IMR-90 (cell line): Measurements from ENCODE around the gene AK3. TPM values are rescaled to one million over a fixed set of nuclear protein-coding genes. Genes with fewer than 3 reads are reported as not detected.

Source experiments
- ATAC-seq: fragments of 200-7000 bp; cut with Tn5 transposase; 2 replicates; pipeline ENCODE4 v1.9.1; 2020; ENCODE audit warnings: low read depth, mild to moderate bottlenecking, moderate library complexity
- BruUV-seq: library from RNA; stranded (reverse); fragments of 400-500 nt; replicated peaks from 2 replicates; lab custom pipeline; 2021; lab: Mats Ljungman, UMichigan
- CTCF ChIA-PET: fragments of 300-600 bp; formaldehyde crosslinking; extraction: SDS; loops from one replicate; lab custom pipeline; 2021; ENCODE audit warnings: antibody characterized with exemption; lab: Yijun Ruan, JAX
- POLR2A ChIA-PET: fragments of 300-600 bp; sonication (Branson Sonifier 250); formaldehyde crosslinking; loops from one replicate; lab custom pipeline; 2022; ENCODE audit warnings: antibody characterized with exemption; ENCODE audit not compliant: unreplicated experiment; lab: Charles Lee
- DNase-seq: peaks from one replicate; pipeline ENCODE4 v3.0.0; 2013
- H2AFZ ChIP-seq: replicated peaks from 2 replicates; pipeline ENCODE3; 2013; ENCODE audit warnings: low read length, mild to moderate bottlenecking; ENCODE audit not compliant: poor library complexity
- H2AK5ac ChIP-seq: 2 replicates; pipeline ENCODE4 v1.6.1; 2013; ENCODE audit warnings: low read depth, low read length, inconsistent platforms
- H2AK9ac ChIP-seq: replicated peaks from 2 replicates; pipeline ENCODE3; 2013; ENCODE audit warnings: mild to moderate bottlenecking, low read depth, low read length, moderate library complexity; ENCODE audit not compliant: poor library complexity
- H2BK120ac ChIP-seq: 2 replicates; pipeline ENCODE4 v1.6.1; 2013; ENCODE audit warnings: low read depth, low read length, inconsistent platforms
- H2BK15ac ChIP-seq: 3 replicates; pipeline ENCODE4 v1.6.1; 2013; ENCODE audit warnings: low read depth, low read length, inconsistent platforms
- H2BK20ac ChIP-seq: 2 replicates; pipeline ENCODE4 v1.6.1; 2013; ENCODE audit warnings: low read depth, mild to moderate bottlenecking, inconsistent platforms, low read length, moderate library complexity
- H2BK5ac ChIP-seq: 2 replicates; pipeline ENCODE4 v1.6.1; 2013; ENCODE audit warnings: mild to moderate bottlenecking, low read depth, low read length, inconsistent platforms; ENCODE audit not compliant: poor library complexity, severe bottlenecking
- H3K14ac ChIP-seq: replicated peaks from 2 replicates; pipeline ENCODE4 v1.6.1; 2013; ENCODE audit warnings: low read depth, low read length, inconsistent platforms
- H3K18ac ChIP-seq: 2 replicates; pipeline ENCODE4 v1.6.1; 2013; ENCODE audit warnings: low read depth, low read length, control low read depth
- H3K23ac ChIP-seq: 2 replicates; pipeline ENCODE4 v1.6.1; 2013; ENCODE audit warnings: low read depth, low read length, inconsistent platforms
- H3K27ac ChIP-seq: 2 replicates; pipeline ENCODE4 v1.5.1; 2013; ENCODE audit warnings: mild to moderate bottlenecking, control low read depth, low read length; ENCODE audit not compliant: insufficient read depth
- H3K27me3 ChIP-seq: 2 replicates; pipeline ENCODE4 v1.6.1; 2013; ENCODE audit warnings: low read length; ENCODE audit not compliant: control insufficient read depth, insufficient read depth
- H3K36me3 ChIP-seq: 2 replicates; pipeline ENCODE4 v1.6.1; 2013; ENCODE audit warnings: low read length, mixed read lengths; ENCODE audit not compliant: control insufficient read depth, insufficient read depth
- H3K4ac ChIP-seq: 2 replicates; pipeline ENCODE4 v1.6.1; 2013; ENCODE audit warnings: low read depth, low read length, inconsistent platforms
- H3K4me1 ChIP-seq: 2 replicates; pipeline ENCODE4 v1.6.1; 2013; ENCODE audit warnings: low read length, mixed read lengths; ENCODE audit not compliant: control insufficient read depth, insufficient read depth
- H3K4me2 ChIP-seq: 2 replicates; pipeline ENCODE4 v1.6.1; 2013; ENCODE audit warnings: low read depth, mild to moderate bottlenecking, control low read depth, low read length, moderate library complexity
- H3K4me3 ChIP-seq: 2 replicates; pipeline ENCODE4 v1.5.1; 2013; ENCODE audit warnings: low read depth, mild to moderate bottlenecking, control low read depth, low read length, moderate library complexity; ENCODE audit not compliant: insufficient read depth
- H3K56ac ChIP-seq: 2 replicates; pipeline ENCODE4 v1.6.1; 2013; ENCODE audit warnings: low read length, inconsistent platforms; ENCODE audit not compliant: insufficient read depth; ENCODE audit errors: extremely low read depth
- H3K79me1 ChIP-seq, 2 experiments: 2 replicates each; pipeline ENCODE4 v1.6.1; 2013; ENCODE audit warnings: low read length in 2 of 2, inconsistent platforms in 1 of 2, low read depth in 1 of 2
- H3K9ac ChIP-seq: 2 replicates; pipeline ENCODE4 v1.6.1; 2013; ENCODE audit warnings: low read depth, low read length, control low read depth
- H3K9me1 ChIP-seq: 2 replicates; pipeline ENCODE4 v1.6.1; 2013; ENCODE audit warnings: low read length, inconsistent platforms; ENCODE audit not compliant: insufficient read depth
- H3K9me3 ChIP-seq: 2 replicates; pipeline ENCODE4 v1.6.1; 2013; ENCODE audit warnings: low read length; ENCODE audit not compliant: control insufficient read depth, insufficient read depth
- H4K20me1 ChIP-seq: 2 replicates; pipeline ENCODE4 v1.6.1; 2013; ENCODE audit warnings: low read length, inconsistent platforms; ENCODE audit not compliant: insufficient read depth
- H4K5ac ChIP-seq: 2 replicates; pipeline ENCODE4 v1.6.1; 2013; ENCODE audit warnings: mild to moderate bottlenecking, low read depth, low read length, control low read depth
- H4K8ac ChIP-seq, 2 experiments: 2 replicates each; pipeline ENCODE4 v1.6.1; 2013; ENCODE audit warnings: low read depth in 2 of 2, low read length in 2 of 2, control low read depth in 1 of 2, inconsistent platforms in 1 of 2
- H4K91ac ChIP-seq: 2 replicates; pipeline ENCODE4 v1.6.1; 2013; ENCODE audit warnings: low read depth, low read length, inconsistent platforms; ENCODE audit not compliant: insufficient read depth
- BHLHE40 ChIP-seq: fragments of 150-350 bp; IDR thresholded peaks from 2 replicates; pipeline ENCODE4 v1.6.1; 2016; ENCODE audit warnings: mild to moderate bottlenecking, low read depth, low read length
- CEBPB ChIP-seq: IDR thresholded peaks from 2 replicates; pipeline ENCODE4 v1.6.1; 2012; ENCODE audit warnings: low read depth, low read length, improper control_type of control experiment
- CHD1 ChIP-seq: IDR thresholded peaks from 2 replicates; pipeline ENCODE4 v1.6.1; 2012; ENCODE audit warnings: low read depth, low read length, improper control_type of control experiment
- ELK1 ChIP-seq: fragments of 150-350 bp; IDR thresholded peaks from 2 replicates; pipeline ENCODE4 v1.6.1; 2016; ENCODE audit warnings: low read depth, mild to moderate bottlenecking, low read length, moderate library complexity, borderline replicate concordance
- FOS ChIP-seq: fragments of 150-350 bp; IDR thresholded peaks from 2 replicates; pipeline ENCODE4 v1.6.1; 2016; ENCODE audit warnings: low read depth, low read length
- MAFK ChIP-seq: IDR thresholded peaks from 2 replicates; pipeline ENCODE4 v1.6.1; 2012; ENCODE audit warnings: low read depth, low read length, improper control_type of control experiment
- NFE2L2 ChIP-seq: fragments of 150-350 bp; IDR thresholded peaks from 2 replicates; pipeline ENCODE4 v1.6.1; 2016; ENCODE audit warnings: low read depth, mild to moderate bottlenecking, low read length
- RAD21 ChIP-seq: IDR thresholded peaks from 2 replicates; pipeline ENCODE4 v1.6.1; 2012; ENCODE audit warnings: low read length, improper control_type of control experiment
- SMC3 ChIP-seq: fragments of 150-350 bp; IDR thresholded peaks from 2 replicates; pipeline ENCODE4 v1.6.1; 2016; ENCODE audit warnings: low read depth, mild to moderate bottlenecking, antibody characterized with exemption, low read length, moderate library complexity
- USF2 ChIP-seq: fragments of 150-350 bp; IDR thresholded peaks from 2 replicates; pipeline ENCODE4 v1.6.1; 2017; ENCODE audit warnings: mild to moderate bottlenecking, antibody characterized with exemption, low read length, low read depth
- WGBS, 2 experiments: methylation state at CpG; one replicate each; pipeline versions ENCODE4 v1.1.5 to v1.1.7; 2013; ENCODE audit warnings: missing lambda C conversion rate in 2 of 2; ENCODE audit not compliant: insufficient read length in 1 of 2; ENCODE audit errors: extremely low coverage in 2 of 2; 5-methylcytosine and 5-hydroxymethylcytosine counted together
- dilution Hi-C: fragments of 300-500 bp; cut with HindIII; formaldehyde crosslinking; loops from one replicate; pipeline ENCODE4 v1.14.3; 2018; ENCODE audit warnings: low sequenced_read_pairs; ENCODE audit not compliant: unreplicated experiment
- in situ Hi-C: fragments of 300-500 bp; cut with MboI; formaldehyde crosslinking; loops from 3 replicates; pipeline ENCODE4 v1.14.3; 2019; ENCODE audit warnings: low sequenced_read_pairs, inconsistent platforms, mixed read lengths
- intact Hi-C: fragments of 100-400 bp; cut with micrococcal nuclease; formaldehyde crosslinking; loops from 2 replicates; pipeline ENCODE4 v1.10.0; 2022
- polyA plus RNA-seq, 3 experiments: library from polyadenylated mRNA; depleted of rRNA; stranded (reverse); fragments of >200 nt; gene quantifications; 2 replicates each; pipeline ENCODE4 v1.2.3, GENCODE V29; 2012; ENCODE audit warnings: low replicate concordance in 1 of 3
- total RNA-seq: library from RNA; depleted of rRNA; stranded (reverse); fragments of >200 nt; gene quantifications from 2 replicates; pipeline ENCODE4 v1.2.3, GENCODE V29; 2012
- TF ChIP-seq, protein P1 (sequence below): conservative IDR thresholded peaks from 2 replicates; pipeline ENCODE4 v1.5.1; 2012; ENCODE audit warnings: mild to moderate bottlenecking, low read depth, low read length, improper control_type of control experiment

The AK3 gene
- total and polyA plus RNA-seq, 2 of the 4 experiments (the other 2 are of a cell fraction), result 24.7 to 26.2 TPM

- TF ChIP-seq ELK1, result no peak
Observed at GRCh38 chr9:4748612-4749011, 7.6 kb upstream of the AK3 start (continued).

GRCh38 chr9:4746278-4747030, 5.5 kb upstream of the AK3 start:
- Histone ChIP-seq H2AK5ac (no peak overlapping the region), H2AFZ (no peak overlapping the region), H2AK9ac (no peak overlapping the region), H3K27ac (no peak overlapping the region), H2BK20ac (no peak overlapping the region), H3K9me3 (no peaks in the 10 kb centered on the region), H3K14ac (no peak overlapping the region), H3K4me3 (no peak overlapping the region), H4K91ac (no peak overlapping the region), H3K4me2 (no peak overlapping the region), H4K8ac (no peak overlapping the region), H3K23ac (no peak overlapping the region), H3K9ac (no peak overlapping the region), H3K4me1 (peaks cover 6% of the 10 kb centered on the region; the same call in 1 of the 2 replicates), H2BK5ac (no peak overlapping the region), H3K56ac (no peak overlapping the region), H3K79me1 (no peaks in the 10 kb centered on the region), H3K18ac (no peak overlapping the region), H3K27me3 (no peaks in the 10 kb centered on the region), H2BK15ac (no peak overlapping the region), H3K9me1 (peaks cover 5% of the 10 kb centered on the region; the same call in 1 of the 2 replicates), H3K36me3 (no peaks in the 10 kb centered on the region), H4K20me1 (no peaks in the 10 kb centered on the region), H3K4ac (no peak overlapping the region), H4K5ac (no peak overlapping the region), H2BK120ac (no peak overlapping the region)
- dilution Hi-C loops (no loop called here), in situ Hi-C loops (no loop called here), intact Hi-C loops (no loop called here)
- ChIA-PET POLR2A (interaction anchor here (0.6 kb wide), 1 partner anchor 335 kb away, joined by 5 read pairs; no protein-coding TSS in a partner anchor), CTCF (no interaction called here)
- no CpG with 5 or more reads among the region's 2 CpGs for WGBS, 2 experiments
- ATAC-seq (no peak), DNase-seq (no peak)
- no TSS peak for BruUV-seq
- TF ChIP-seq ELK1 (no peak), FOS (no peak), RAD21 (no peak), CEBPB (no peak), NFE2L2 (no peak), BHLHE40 (no peak), SMC3 (no peak), CHD1 (no peak), MAFK (no peak), USF2 (no peak)
- TF ChIP-seq, protein P1, sequence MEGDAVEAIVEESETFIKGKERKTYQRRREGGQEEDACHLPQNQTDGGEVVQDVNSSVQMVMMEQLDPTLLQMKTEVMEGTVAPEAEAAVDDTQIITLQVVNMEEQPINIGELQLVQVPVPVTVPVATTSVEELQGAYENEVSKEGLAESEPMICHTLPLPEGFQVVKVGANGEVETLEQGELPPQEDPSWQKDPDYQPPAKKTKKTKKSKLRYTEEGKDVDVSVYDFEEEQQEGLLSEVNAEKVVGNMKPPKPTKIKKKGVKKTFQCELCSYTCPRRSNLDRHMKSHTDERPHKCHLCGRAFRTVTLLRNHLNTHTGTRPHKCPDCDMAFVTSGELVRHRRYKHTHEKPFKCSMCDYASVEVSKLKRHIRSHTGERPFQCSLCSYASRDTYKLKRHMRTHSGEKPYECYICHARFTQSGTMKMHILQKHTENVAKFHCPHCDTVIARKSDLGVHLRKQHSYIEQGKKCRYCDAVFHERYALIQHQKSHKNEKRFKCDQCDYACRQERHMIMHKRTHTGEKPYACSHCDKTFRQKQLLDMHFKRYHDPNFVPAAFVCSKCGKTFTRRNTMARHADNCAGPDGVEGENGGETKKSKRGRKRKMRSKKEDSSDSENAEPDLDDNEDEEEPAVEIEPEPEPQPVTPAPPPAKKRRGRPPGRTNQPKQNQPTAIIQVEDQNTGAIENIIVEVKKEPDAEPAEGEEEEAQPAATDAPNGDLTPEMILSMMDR, result no peak
